GM11168 (cell line): ENCODE results near the gene FAT3.

Experiments used
- in situ Hi-C: fragments of 300-500 bp; cut with MboI; formaldehyde crosslinking; loops from one replicate; pipeline ENCODE4 v1.12.0; 2022; ENCODE audit warnings: low sequenced_read_pairs; ENCODE audit not compliant: unreplicated experiment

FAT3 gene

GRCh38 chr11:92227230-92227814 lies 2.7 kb downstream of the FAT3 start:
- in situ Hi-C loops = no loop called here

- in situ Hi-C loops = no loop called here
Observed at GRCh38 chr11:92227959-92228935, 3.6 kb downstream of the FAT3 start.

GRCh38 chr11:92236856-92237255 lies 12.2 kb downstream of the FAT3 start:
- in situ Hi-C loops = no loop called here

- in situ Hi-C loops = no loop called here
Observed at GRCh38 chr11:92240916-92241315, 16.3 kb downstream of the FAT3 start.

- in situ Hi-C loops = no loop called here
Observed at GRCh38 chr11:92245700-92246271, 21.2 kb downstream of the FAT3 start.

- in situ Hi-C loops = no loop called here
Observed at GRCh38 chr11:92246630-92247029, 22.0 kb downstream of the FAT3 start.

- in situ Hi-C loops = no loop called here
Observed at GRCh38 chr11:92249156-92249753, 24.6 kb downstream of the FAT3 start.

- in situ Hi-C loops = no loop called here
Observed at GRCh38 chr11:92251980-92252379, 27.4 kb downstream of the FAT3 start.

- in situ Hi-C loops = no loop called here
Observed at GRCh38 chr11:92253421-92253820, 28.8 kb downstream of the FAT3 start.

- in situ Hi-C loops = no loop called here
Observed at GRCh38 chr11:92253945-92254344, 29.3 kb downstream of the FAT3 start.

GRCh38 chr11:92257536-92257935 lies 32.9 kb downstream of the FAT3 start:
- in situ Hi-C loops = no loop called here

GRCh38 chr11:92259861-92260260 lies 35.2 kb downstream of the FAT3 start:
- in situ Hi-C loops = no loop called here

GRCh38 chr11:92264350-92264749 lies 39.7 kb downstream of the FAT3 start:
- in situ Hi-C loops = no loop called here

- in situ Hi-C loops = no loop called here
Observed at GRCh38 chr11:92266806-92267205, 42.2 kb downstream of the FAT3 start.

GRCh38 chr11:92267278-92267677 lies 42.7 kb downstream of the FAT3 start:
- in situ Hi-C loops = no loop called here

GRCh38 chr11:92267968-92268367 lies 43.4 kb downstream of the FAT3 start:
- in situ Hi-C loops = no loop called here

GRCh38 chr11:92268546-92268945 lies 43.9 kb downstream of the FAT3 start:
- in situ Hi-C loops = no loop called here

- in situ Hi-C loops = no loop called here
Observed at GRCh38 chr11:92269021-92269420, 44.4 kb downstream of the FAT3 start.

- in situ Hi-C loops = no loop called here
Observed at GRCh38 chr11:92269841-92270240, 45.2 kb downstream of the FAT3 start.

- in situ Hi-C loops = no loop called here
Observed at GRCh38 chr11:92272651-92273050, 48.0 kb downstream of the FAT3 start.
